HEK293T (cell line): Measurements from ENCODE around the gene CNST.

Source experiments
- ARNT ChIP-seq: fragments of 450-650 bp; IDR thresholded peaks from 2 replicates; pipeline ENCODE4 v1.6.1; 2017; ENCODE audit warnings: mild to moderate bottlenecking
- BHLHE40 ChIP-seq: fragments of 450-650 bp; IDR thresholded peaks from 2 replicates; pipeline ENCODE4 v1.6.1; 2016; ENCODE audit warnings: mild to moderate bottlenecking, moderate library complexity, borderline replicate concordance
- CTBP1 ChIP-seq: fragments of 450-650 bp; IDR thresholded peaks from 2 replicates; pipeline ENCODE4 v1.6.1; 2016; ENCODE audit warnings: borderline replicate concordance
- FOXA1 ChIP-seq: fragments of 450-650 bp; IDR thresholded peaks from 2 replicates; pipeline ENCODE4 v1.6.1; 2016; ENCODE audit warnings: mild to moderate bottlenecking
- FOXK2 ChIP-seq: fragments of 450-650 bp; IDR thresholded peaks from 2 replicates; pipeline ENCODE4 v1.6.1; 2016; ENCODE audit warnings: mild to moderate bottlenecking
- FOXM1 ChIP-seq: fragments of 450-650 bp; IDR thresholded peaks from 2 replicates; pipeline ENCODE4 v1.6.1; 2017; ENCODE audit warnings: mild to moderate bottlenecking, borderline replicate concordance
- HDGF ChIP-seq: fragments of 450-650 bp; IDR thresholded peaks from 2 replicates; pipeline ENCODE4 v1.6.1; 2017; ENCODE audit warnings: antibody characterized with exemption, borderline replicate concordance
- LEF1 ChIP-seq: fragments of 450-650 bp; IDR thresholded peaks from 2 replicates; pipeline ENCODE4 v1.6.1; 2017; ENCODE audit warnings: mild to moderate bottlenecking, borderline replicate concordance
- SP1 ChIP-seq: fragments of 450-650 bp; IDR thresholded peaks from 2 replicates; pipeline ENCODE4 v1.6.1; 2017
- SUZ12 ChIP-seq: fragments of 450-650 bp; IDR thresholded peaks from 2 replicates; pipeline ENCODE4 v1.6.1; 2016; ENCODE audit warnings: mild to moderate bottlenecking
- TARDBP ChIP-seq: fragments of 450-650 bp; IDR thresholded peaks from 2 replicates; pipeline ENCODE4 v1.6.1; 2016
- ZNF384 ChIP-seq: fragments of 450-650 bp; IDR thresholded peaks from 2 replicates; pipeline ENCODE4 v1.6.1; 2016

DNA sequence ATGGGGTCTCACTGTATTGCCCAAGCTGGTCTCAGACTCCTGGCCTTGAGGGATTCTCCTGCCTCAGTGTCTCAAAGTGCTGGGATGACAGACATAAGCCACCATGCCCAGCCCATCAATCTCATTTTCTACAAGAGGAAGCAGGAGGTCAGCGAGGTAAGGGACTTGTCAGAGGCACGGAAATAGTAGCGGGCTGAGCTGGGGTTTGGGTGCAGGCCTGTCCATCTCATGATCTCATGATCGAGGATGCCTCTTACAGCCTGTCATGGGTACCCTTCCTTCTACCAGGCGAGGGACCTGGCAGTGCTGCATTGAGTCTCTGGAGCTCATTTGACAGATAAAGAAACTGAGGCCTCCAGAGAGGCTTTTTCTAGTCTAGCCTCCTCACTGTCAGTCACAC, 129.4 kb downstream of the CNST start:
- no peak for TF ChIP-seq FOXK2
- no peak for TF ChIP-seq ZNF384
- no peak for TF ChIP-seq SP1
- TF ChIP-seq ARNT = no peak
- no peak for TF ChIP-seq BHLHE40
- no peak for TF ChIP-seq CTBP1
- TF ChIP-seq FOXM1 = no peak
- TF ChIP-seq TARDBP = no peak
- TF ChIP-seq HDGF = no peak
- no peak for TF ChIP-seq SUZ12
- no peak for TF ChIP-seq FOXA1
- no peak for TF ChIP-seq LEF1
